GM18909 (cell line): Measurements from ENCODE around the gene SPSB2.

Source experiments
- ATAC-seq: cut with Tn5 transposase; IDR thresholded peaks from one replicate; pipeline ENCODE4 v1.9.1; 2021; ENCODE audit warnings: mild to moderate bottlenecking; ENCODE audit not compliant: unreplicated experiment, poor library complexity

The SPSB2 gene

DNA sequence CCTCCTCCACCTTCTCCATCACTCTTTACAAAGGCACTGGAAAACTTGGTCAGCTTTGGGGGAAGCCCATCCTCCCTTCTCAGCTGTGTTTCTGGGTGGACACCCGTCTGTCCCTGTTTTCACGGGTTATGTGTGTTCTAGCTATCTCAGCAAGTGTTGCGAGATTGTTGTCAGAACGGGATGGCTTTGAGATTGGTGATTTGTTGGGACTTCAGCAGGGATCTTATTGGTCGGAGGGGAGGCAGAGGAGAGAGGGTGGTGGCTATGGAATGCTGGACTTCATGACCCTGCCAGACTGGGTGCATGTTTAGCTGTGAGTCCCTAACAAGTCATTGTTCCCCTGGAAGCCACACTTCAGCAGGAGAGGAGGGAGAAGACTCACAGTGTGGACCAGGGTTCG is 19.1 kb downstream of the SPSB2 start:
- no peak for ATAC-seq

DNA sequence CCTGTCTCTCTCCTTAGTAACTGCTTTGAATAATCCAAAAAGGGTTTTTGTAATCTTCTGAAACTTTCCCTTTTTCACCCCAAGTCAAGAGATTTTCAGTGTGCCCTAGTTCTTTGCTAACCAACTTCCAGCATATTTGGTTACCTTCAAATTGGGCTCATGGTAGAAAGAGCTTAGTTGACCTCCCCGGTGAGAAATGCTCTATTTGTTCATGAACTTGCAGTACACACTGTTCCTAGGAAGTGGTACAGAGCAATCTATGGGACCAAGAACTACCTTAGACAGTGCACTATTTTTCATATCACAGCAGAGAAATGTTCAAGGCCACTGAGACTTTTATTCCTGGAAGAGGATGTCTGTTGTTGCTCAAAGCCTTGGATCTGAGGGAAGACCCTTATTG is 19.5 kb downstream of the SPSB2 start:
- ATAC-seq, result no peak

DNA sequence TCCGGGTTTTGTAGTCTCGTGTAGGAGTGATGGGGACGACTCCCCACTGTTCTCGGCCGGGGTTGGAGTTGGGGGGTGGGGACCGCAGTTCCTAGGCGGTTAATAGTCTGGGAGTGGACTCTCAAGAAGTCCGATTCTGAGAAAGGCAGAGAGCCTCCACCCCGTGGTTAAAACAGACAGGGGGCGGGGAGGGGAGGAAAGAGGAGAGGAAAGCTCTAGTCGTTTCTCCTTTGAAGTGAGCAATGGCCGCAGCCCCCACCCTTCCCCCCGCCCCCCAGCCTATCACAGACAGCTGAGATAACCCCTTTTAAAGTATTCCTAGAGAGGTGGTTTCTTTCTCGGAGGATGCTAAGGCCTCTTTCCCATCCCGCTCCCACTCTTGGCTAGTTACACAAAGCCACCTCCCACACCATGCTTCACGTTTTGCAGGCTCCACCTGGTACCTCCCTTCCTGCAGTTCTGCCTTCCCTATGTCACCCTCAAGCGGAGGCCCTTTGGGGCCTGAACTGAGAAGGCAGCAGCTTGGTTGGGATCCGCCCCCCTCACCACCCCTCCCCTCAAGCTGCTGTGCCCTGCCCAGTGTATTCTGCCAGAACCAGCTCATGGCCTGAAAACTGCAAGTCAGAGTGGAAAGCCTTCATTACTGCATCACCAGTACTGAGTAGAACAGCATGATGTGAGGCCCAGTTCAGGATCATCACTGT is 20.3 kb downstream of the SPSB2 start:
- no peak for ATAC-seq

DNA sequence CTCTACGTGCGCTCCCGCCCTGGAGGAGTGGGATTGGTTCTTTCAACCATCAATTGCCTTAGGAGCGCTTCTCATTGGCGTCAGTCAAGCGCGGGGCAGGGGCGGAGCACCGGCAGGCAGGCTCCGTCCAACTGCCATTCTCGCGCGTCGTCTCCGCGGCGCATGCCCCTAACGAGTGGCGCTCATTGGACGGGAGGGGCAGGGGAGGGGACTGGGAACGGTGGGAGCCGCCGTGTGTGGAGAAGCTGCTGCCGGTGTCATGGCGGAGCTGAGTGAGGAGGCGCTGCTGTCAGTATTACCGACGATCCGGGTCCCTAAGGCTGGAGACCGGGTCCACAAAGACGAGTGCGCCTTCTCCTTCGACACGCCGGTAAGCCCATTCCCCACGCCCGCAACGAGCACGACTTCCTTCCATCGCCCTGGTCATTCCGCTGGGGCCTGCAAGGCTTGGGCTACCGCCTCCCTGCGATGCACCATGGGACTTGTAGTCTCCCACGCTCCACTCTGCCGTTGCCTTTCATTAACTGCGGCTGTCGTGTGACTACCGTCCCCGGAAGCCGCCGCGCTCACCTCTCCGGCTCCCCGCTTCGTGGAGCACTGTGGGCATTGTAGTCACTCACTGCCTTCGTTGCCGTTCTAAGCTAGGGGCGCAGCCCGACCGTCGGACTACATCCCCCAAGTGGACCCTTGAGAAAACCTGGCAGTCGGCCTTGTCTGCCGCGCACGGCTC is 21.0 kb downstream of the SPSB2 start, which contains the start of gene USP5:
Gene USP5 (plus strand): TSS at position 230 of the 730 bp plus-strand sequence. CDS start 30 bp downstream, at position 260.
- ATAC-seq, result peak; percentile 79

DNA sequence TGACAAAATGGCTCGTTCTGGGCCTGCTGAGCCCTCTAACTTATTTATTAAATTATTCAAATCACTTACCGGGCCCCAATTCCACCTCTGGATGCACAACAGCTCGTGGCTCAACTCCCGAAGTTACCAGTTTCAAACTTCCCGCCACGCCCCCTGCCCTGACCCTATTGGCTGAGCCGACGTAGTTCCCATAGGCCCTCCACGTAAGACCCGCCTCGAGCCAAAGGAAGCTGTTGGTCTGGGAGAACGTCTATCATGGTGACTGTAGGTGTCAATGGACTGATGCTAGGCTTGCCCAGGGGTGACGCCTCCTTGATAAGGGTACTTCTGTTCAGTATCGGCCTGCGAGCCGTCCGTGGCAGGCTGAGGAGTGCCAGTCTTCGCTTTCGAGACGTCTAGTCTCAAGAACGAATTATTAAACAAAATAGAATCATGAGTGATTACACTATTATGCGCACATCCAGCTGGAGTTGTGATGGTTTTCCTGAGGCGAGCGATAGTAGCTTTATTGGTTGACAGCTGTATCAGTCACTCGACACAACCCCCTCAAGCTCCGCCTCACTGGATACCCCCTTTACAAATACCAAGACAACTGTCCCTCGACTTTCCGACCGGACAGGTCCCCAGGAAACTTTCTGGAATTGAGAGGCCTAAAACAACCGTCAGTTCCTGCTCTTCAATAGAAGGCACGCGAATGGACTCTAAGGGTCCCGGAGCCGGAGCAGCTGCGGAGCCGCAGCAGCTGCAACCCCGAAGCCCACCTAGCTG is 21.8 kb downstream of the SPSB2 start, which contains the start of gene CDCA3:
Gene CDCA3 (minus strand): TSS at position 134 of the 768 bp plus-strand sequence. CDS start 334 bp downstream, outside the sequence.
- ATAC-seq, result peak; percentile 55

DNA sequence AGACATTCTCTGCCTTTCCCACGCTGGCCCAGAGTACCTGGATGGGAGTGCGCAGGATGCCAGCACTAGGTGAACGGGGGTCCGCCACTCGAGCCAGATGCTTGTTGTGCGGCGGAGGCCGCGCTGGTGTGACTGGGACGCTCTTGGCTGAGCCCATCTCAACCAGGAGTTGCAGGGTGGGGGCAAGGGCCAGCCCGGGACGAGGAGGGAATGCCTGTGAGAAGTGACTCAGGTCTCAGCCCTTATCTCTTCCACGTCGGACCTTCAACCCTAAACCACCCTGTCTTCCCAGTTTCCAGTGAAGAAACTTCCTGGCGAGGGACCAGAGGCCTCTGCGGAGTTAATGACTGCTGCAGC is 22.3 kb downstream of the SPSB2 start:
- no peak for ATAC-seq

DNA sequence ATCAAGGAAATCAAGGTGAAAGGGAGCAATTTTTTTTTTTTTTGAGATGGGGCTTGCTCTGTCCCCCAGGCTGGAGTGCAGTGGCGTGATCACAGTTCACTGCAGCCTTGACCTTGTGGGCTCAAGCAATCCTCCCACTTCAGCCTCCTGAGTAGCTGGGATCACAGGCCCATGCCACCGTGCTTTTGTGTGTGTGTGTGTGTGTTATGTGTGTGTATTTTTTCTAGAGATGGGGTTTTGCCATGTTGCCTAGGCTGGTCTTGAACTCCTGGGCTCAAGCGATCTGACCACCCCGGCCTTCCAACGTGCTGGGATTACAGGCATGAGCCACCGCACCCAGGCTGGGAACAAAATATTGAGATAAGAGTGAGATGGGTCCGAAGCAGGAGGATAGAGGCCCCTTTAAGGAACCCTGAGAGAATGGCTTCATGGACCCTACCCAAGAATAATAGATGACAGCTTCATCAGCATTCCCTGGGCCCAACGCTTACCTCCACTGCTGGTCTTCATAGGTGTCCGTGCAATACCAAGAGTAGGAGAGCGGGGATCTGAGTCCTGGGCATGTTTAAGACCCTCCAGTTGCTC is 23.0 kb downstream of the SPSB2 start:
- no peak for ATAC-seq

DNA sequence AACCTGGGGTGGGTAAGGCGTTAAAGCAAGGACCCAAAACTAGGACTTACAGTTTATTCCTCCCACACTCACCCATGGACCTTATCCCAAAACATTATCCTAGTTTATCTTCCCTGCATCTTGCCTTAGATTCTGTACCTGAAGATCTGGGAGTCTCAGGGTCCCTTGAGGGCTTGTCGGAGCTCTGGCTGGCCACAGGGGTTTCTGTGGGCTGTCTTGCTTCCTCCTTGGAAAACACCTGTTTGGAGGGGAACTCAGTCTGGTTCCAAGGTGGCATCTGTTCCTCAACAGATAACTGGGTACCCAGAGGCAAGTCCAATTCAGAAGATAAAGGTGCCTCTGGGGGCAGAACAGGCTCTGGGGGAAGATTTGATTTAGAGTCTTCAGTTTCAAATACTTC is 23.7 kb downstream of the SPSB2 start:
- no peak for ATAC-seq

DNA sequence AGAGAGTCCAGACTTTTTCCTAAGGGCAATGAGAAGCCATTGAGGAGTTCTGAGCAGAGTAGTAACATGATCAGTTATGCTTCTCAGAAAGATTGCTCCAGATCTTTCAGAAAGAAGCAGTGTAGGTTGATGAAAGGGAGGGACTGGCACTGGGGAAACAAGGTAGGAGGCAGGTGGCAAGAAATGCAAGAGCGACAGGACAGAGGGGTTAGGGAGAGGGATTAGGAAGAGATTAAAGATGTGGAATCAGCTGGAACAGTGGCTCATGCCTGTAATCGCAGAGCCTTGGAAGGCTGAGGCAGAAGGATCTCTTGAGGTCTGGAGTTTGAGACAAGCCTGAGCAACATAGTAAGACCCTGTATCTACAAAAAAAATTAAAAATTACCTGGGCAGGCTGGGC is 25.4 kb downstream of the SPSB2 start:
- ATAC-seq, result no peak

DNA sequence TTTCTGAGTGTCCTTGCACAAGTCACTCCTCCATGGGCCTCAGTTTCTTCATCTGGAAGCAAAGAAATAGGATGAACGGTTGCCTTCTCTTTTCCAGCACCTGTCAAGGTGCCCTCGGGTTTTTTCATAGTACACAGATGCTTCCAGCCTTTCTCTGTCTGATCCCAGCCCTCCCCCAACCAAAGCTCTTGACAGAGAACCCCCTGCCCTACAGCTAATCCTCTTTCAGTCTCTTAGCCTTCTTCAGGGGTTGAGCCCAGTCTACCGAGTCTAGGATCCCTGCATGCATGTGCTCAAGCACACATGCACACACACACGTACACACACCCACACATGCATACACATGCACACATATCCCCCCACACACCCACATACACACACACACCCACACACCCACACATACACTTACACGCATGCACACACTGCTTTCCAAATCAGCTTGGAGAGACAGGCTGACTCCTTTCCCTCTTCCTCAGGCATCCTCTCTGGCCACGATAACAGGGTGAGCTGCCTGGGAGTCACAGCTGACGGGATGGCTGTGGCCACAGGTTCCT is 26.7 kb downstream of the SPSB2 start:
- no peak for ATAC-seq

DNA sequence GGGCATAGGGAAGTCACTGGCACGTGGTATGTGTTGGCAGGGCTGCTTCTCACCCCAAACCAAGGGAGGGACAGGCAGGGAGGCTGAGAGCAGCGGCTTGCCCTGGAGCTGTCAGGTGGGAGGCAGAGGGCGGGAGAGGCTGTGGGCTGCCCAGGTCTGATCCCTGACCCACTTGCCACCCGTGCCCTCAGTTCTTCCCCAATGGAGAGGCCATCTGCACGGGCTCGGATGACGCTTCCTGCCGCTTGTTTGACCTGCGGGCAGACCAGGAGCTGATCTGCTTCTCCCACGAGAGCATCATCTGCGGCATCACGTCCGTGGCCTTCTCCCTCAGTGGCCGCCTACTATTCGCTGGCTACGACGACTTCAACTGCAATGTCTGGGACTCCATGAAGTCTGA is 27.7 kb downstream of the SPSB2 start:
- ATAC-seq, result no peak

DNA sequence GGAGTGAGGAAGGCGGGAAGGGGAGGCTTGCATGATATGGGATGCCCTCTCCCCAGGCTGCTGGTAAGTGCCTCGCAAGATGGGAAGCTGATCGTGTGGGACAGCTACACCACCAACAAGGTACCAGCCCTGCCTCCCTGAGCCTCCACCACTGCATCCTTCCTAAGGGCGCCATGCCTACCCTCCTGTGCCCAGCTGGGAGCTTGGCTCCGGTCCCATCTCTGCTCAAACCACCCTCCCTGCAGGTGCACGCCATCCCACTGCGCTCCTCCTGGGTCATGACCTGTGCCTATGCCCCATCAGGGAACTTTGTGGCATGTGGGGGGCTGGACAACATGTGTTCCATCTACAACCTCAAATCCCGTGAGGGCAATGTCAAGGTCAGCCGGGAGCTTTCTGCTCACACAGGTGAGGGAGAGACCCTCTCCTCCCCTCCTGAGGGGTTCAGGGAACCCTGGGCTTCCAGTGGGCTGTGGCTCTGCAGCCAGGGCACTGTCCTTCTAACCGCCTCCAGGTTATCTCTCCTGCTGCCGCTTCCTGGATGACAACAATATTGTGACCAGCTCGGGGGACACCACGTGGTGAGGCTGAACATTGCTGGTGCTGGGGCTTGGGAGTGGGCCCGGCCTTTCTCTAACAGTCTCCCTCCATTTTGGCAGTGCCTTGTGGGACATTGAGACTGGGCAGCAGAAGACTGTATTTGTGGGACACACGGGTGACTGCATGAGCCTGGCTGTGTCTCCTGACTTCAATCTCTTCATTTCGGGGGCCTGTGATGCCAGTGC is 29.8 kb downstream of the SPSB2 start:
- ATAC-seq, result no peak

DNA sequence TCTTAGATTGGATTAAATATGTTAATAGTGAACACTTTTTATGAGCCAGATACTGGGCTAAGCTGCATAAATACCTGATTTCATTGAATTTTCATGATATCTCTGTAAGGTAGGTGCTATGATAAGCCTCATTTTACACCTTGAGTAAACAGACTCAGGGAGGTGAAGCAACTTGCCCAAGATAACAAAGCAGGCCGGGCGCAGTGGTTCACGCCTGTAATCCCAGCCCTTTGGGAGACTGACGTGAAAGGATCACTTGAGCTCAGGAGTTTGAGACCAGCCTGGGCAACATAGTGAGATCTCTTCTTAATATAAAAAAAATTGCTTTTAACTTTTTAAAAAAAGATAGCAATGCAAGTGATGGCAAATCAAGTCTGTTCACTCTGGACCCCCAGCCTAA is 31.0 kb downstream of the SPSB2 start:
- no peak for ATAC-seq

DNA sequence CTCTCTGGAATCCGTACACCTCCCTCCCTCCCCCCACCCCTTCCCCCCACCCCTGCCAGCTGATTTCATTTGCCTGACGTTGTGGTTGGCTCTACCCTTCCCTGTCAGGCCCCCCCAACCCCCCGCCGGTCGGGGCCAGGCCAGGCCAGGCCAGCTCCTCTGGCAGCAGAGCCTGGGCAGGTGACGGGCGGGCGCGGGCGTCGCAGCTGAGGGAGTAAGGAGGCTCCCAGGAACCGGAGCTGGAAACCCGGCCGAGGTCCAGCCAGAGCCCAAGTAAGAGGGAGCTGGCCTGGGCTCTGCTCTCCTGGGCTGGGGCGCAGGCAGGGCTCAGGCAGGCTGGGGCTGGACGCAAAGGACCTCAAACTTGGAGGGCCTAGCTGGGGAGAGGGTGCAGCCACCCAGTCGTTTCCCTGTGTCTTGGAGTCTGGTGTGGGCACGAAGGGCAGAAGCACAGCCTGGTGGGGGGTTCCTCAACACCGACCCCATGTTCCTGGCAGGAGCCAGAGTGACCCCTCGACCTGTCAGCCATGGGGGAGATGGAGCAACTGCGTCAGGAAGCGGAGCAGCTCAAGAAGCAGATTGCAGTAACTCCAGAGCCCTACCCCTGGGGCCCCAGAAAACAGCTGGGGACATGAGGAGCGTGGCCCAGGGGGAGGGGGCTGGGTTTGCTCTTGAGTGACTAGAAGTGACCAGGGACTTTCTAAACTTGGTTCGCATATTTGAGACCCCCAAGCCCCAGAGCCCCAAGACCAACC is 32.2 kb downstream of the SPSB2 start, which contains the start of gene GNB3:
Gene GNB3 (plus strand): TSS at position 165 of the 755 bp plus-strand sequence. CDS start 363 bp downstream, at position 528.
- ATAC-seq, result no peak

DNA sequence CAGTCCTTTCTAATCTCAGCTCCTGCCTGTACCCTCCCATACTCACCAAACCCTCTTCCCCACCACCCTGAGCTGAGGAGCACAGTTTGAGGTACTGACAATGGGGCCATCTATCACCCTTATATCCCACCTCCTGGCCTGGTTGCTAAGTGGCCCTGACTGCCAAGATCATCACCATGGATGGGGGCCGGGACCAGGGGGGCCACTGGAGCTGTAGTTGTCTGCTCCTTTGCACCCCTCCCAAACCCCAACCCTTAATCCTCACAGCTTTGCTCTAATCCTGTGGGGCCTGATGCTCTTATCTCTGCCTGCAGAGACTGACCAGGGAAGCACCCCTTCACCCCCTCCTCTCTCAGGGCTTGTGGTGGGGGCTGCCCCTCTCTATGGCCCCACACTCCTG is 32.8 kb downstream of the SPSB2 start:
- no peak for ATAC-seq

DNA sequence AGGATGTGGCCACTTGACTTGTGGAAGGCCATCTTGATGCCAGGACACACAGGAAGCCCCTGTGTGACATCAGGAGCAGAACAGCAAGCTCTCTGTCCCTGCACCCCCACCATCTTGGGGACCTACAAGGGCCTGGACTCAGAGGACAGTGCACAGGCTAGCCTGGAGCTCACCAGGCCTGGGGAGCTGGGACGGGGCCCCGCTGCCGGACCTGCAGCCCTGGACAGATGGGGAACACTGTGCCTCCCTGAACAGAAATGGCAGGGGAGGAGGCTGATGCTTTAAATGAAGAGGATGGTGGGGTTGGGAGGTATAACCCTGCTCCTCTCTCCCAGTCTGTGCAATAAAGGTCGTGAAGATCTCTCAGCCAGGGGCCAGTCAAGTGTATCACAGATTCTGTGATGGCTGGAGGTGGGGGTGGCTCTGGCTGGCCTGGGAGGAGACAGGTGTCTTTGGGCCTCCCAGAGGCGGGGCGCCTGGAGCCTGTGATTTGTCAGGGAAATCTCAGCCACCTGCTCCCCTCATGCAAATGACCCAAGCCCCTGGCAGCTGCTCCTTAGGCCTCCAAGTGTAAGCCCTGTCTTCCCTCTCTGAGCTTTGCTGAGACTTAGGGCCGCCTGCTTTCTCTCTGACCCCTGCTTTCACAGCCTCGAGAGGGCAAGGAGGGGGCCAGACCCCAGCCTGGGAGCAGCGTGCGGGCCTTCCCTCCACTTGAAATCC is 33.5 kb downstream of the SPSB2 start:
- ATAC-seq, result peak; percentile 66

DNA sequence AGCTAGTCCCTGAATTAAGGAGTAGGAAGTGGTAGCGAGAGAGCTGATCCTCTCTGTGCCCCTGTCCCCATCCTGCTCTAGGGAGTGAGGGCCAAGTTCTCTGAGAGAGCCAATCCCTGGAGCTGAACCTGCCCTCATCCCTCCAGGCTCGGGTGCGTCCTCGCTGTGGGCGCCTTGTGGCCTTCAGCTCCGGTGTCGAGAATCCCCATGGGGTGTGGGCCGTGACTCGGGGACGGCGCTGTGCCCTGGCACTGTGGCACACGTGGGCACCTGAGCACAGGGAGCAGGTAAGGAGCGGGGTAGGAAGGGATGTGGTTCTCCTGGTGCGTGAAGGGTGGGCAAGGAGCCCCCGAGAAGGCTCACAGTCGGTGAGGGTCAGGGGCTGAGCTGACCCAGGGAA is 34.2 kb downstream of the SPSB2 start:
- ATAC-seq, result no peak

DNA sequence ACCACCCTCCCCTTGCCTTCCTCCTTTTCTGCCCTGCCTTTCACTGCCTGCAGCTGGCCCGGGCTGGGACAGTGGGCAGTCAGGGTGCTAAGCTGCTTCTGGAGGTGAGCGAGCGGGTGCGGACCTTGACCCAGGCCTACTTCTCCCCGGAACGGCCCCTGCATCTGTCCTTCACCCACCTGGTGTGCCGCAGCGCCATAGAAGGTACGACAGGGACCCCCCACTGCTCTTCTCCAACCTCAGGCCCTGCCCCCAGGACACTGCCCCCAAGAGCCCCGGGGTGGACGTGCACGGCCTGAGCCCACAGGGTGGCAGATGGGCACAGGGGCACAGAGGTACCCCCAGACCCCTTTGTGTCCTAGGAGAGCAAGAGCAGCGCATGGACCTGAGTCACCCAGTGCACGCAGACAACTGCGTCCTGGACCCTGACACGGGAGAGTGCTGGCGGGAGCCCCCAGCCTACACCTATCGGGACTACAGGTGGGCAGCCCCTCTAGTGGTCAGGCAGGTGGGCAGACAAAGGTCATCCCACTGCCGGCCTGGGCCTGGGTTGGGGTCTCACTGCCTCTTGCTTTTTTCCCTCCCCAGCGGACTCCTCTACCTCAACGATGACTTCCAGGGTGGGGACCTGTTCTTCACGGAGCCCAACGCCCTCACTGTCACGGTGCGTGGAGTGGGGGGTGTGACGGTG is 35.6 kb downstream of the SPSB2 start:
- ATAC-seq, result no peak
